Neural cell (in vitro differentiated cells): ENCODE results near the gene M1AP. TPM values are rescaled to one million over a fixed set of nuclear protein-coding genes. Genes with fewer than 3 reads are reported as not detected.
"Not testable (repeated sequence)": the region's sequence is repeated elsewhere in the genome, so short reads cannot be mapped to it uniquely, and the experiment has no call there.

ENCODE experiments used
- H2AFZ ChIP-seq: fragments of 200-600, 300-800 bp; sonication (generic), shearing (Covaris generic); 2 replicates; pipeline ENCODE4 v1.6.0; 2014; ENCODE audit warnings: low read depth, mild to moderate bottlenecking, antibody characterized with exemption, low read length, moderate library complexity
- H3F3A ChIP-seq: fragments of 200-600 bp; shearing (Covaris generic); 2 replicates; pipeline ENCODE4 v1.6.1; 2016; ENCODE audit warnings: mild to moderate bottlenecking, moderate library complexity, mixed read lengths, antibody characterized with exemption, low read length; ENCODE audit not compliant: insufficient read depth, poor library complexity, severe bottlenecking
- H3K27ac ChIP-seq: fragments of 200-600, 300-800 bp; sonication (generic), shearing (Covaris generic); 2 replicates; pipeline ENCODE4 v1.5.1; 2014; ENCODE audit warnings: mild to moderate bottlenecking, low read length, moderate library complexity
- H3K27me3 ChIP-seq: fragments of 300-800, 200-600 bp; sonication (generic), shearing (Covaris generic); 2 replicates; pipeline ENCODE4 v1.6.0; 2014; ENCODE audit warnings: mild to moderate bottlenecking, low read depth, low read length, moderate library complexity; ENCODE audit not compliant: insufficient read depth
- H3K36me3 ChIP-seq: fragments of 300-800, 200-600 bp; sonication (generic), shearing (Covaris generic); 2 replicates; pipeline ENCODE4 v1.5.1; 2014; ENCODE audit warnings: mild to moderate bottlenecking, antibody characterized with exemption, low read length, moderate library complexity; ENCODE audit not compliant: insufficient read depth
- H3K4me2 ChIP-seq: fragments of 300-800, 200-600 bp; sonication (generic), shearing (Covaris generic); 2 replicates; pipeline ENCODE4 v1.6.0; 2014; ENCODE audit warnings: mild to moderate bottlenecking, low read length
- H3K4me3 ChIP-seq: fragments of 300-800, 200-600 bp; sonication (generic), shearing (Covaris generic); 2 replicates; pipeline ENCODE4 v1.5.1; 2014; ENCODE audit warnings: mild to moderate bottlenecking, low read length, moderate library complexity
- H3K79me2 ChIP-seq: fragments of 200-600 bp; shearing (Covaris generic); replicated peaks from 2 replicates; pipeline ENCODE4 v1.6.0; 2014; ENCODE audit warnings: mild to moderate bottlenecking, low read length, moderate library complexity; ENCODE audit not compliant: insufficient read depth
- H3K9ac ChIP-seq: fragments of 300-800, 200-600 bp; sonication (generic), shearing (Covaris generic); 2 replicates; pipeline ENCODE4 v1.6.1; 2016; ENCODE audit warnings: mild to moderate bottlenecking, low read length, mixed read lengths
- H3K9me2 ChIP-seq: fragments of 200-600 bp; shearing (Covaris generic); 2 replicates; pipeline ENCODE4 v1.6.1; 2016; ENCODE audit warnings: mild to moderate bottlenecking, low read length, mixed read lengths; ENCODE audit not compliant: insufficient read depth
- H3K9me3 ChIP-seq: fragments of 200-600, 300-800 bp; sonication (generic), shearing (Covaris generic); 2 replicates; pipeline ENCODE4 v1.6.1; 2016; ENCODE audit warnings: mild to moderate bottlenecking, mixed run types, low read length, moderate library complexity, mixed read lengths
- H4K20me1 ChIP-seq: fragments of 200-600 bp; shearing (Covaris generic); 2 replicates; pipeline ENCODE4 v1.6.1; 2016; ENCODE audit warnings: mild to moderate bottlenecking, mixed run types; ENCODE audit not compliant: insufficient read depth
- CTCF ChIP-seq: fragments of 450-650 bp; IDR thresholded peaks from 2 replicates; pipeline ENCODE4 v1.5.1; 2014; ENCODE audit warnings: antibody characterized with exemption, mild to moderate bottlenecking, moderate library complexity; ENCODE audit not compliant: poor library complexity, severe bottlenecking
- EP300 ChIP-seq: fragments of 450-650 bp; conservative IDR thresholded peaks from 2 replicates; pipeline ENCODE4 v1.6.1; 2014; ENCODE audit warnings: antibody characterized with exemption, mild to moderate bottlenecking, moderate library complexity; ENCODE audit not compliant: poor library complexity, severe bottlenecking
- EZH2 ChIP-seq: fragments of 200-600, 300-800 bp; shearing (Covaris generic), sonication (generic); IDR thresholded peaks from 2 replicates; pipeline ENCODE4 v1.6.1; 2014; ENCODE audit warnings: antibody characterized with exemption, low read length, borderline replicate concordance, mild to moderate bottlenecking; ENCODE audit not compliant: insufficient read depth, poor library complexity, severe bottlenecking
- MXI1 ChIP-seq: fragments of 450-650 bp; conservative IDR thresholded peaks from 2 replicates; pipeline ENCODE4 v1.6.1; 2014; ENCODE audit warnings: antibody characterized with exemption, mild to moderate bottlenecking; ENCODE audit not compliant: poor library complexity, severe bottlenecking
- POLR2AphosphoS5 ChIP-seq: IDR thresholded peaks from 2 replicates; pipeline ENCODE4 v1.6.1; 2012
- RAD21 ChIP-seq: fragments of 450-650 bp; conservative IDR thresholded peaks from 2 replicates; pipeline ENCODE4 v1.6.1; 2014; ENCODE audit warnings: antibody characterized with exemption, mild to moderate bottlenecking, moderate library complexity
- SMC3 ChIP-seq: fragments of 450-650 bp; conservative IDR thresholded peaks from 2 replicates; pipeline ENCODE4 v1.6.1; 2014; ENCODE audit warnings: antibody characterized with exemption, mild to moderate bottlenecking, moderate library complexity; ENCODE audit not compliant: poor library complexity
- TAF1 ChIP-seq: IDR thresholded peaks from 2 replicates; pipeline ENCODE4 v1.6.1; 2012; ENCODE audit warnings: low read depth
- polyA plus RNA-seq: library from polyadenylated mRNA; depleted of rRNA; stranded (reverse); fragments of >200 nt; gene quantifications from 2 replicates; pipeline ENCODE4 v1.2.3, GENCODE V29; 2014
- TF ChIP-seq, protein P1 (sequence below): IDR thresholded peaks from 2 replicates; pipeline ENCODE4 v1.6.1; 2012; ENCODE audit warnings: borderline replicate concordance

M1AP gene
- polyA plus RNA-seq, 1 donor from 2014 or later, result not detected

DNA sequence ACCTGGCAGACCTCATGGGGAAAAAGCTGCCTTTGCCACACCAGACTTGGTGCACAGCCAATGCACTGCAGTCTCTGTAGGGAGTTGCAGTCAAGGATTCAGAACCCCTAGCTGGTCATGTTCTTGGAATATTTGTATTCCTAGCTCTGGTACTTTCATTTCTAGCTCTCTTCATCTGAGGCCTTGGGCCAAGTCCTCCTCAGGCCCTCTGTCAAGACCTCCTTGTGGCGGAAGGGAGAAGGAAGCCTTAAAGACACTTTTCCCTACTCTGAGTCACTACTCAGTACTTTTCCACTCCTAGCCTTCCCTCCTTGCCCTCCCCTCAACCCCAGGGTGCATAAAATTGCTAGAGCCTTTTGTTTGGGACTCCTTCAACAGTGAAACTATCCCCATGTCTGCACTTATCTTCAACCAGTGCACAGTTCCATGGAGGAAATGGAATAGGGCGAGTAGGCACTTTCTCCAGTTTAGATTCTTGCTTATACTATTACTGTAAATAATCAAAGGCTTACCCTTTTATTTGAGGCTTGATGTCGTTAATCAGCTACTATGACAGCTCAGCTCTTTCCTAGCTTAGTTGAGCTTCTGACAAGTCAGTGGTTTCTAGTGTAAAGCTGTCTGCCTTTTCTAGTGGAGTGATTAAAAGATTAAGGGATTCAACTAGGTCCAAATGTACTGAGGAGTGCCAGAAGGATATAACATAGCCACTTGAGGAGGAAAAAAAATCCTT, 15.8 kb downstream of the M1AP start:
- H3K9me2 ChIP-seq, result no peaks in the 10 kb centered on the region
- H3F3A ChIP-seq, result no peaks in the 10 kb centered on the region
- no peak overlapping the region for H3K9ac ChIP-seq
- no peak overlapping the region for H3K4me2 ChIP-seq
- TF ChIP-seq SMC3 (no peak), TAF1 (no peak), MXI1 (no peak), EZH2 (no peak), CTCF (no peak), RAD21 (no peak), POLR2AphosphoS5 (no peak), EP300 (no peak)
- TF ChIP-seq, protein P1, sequence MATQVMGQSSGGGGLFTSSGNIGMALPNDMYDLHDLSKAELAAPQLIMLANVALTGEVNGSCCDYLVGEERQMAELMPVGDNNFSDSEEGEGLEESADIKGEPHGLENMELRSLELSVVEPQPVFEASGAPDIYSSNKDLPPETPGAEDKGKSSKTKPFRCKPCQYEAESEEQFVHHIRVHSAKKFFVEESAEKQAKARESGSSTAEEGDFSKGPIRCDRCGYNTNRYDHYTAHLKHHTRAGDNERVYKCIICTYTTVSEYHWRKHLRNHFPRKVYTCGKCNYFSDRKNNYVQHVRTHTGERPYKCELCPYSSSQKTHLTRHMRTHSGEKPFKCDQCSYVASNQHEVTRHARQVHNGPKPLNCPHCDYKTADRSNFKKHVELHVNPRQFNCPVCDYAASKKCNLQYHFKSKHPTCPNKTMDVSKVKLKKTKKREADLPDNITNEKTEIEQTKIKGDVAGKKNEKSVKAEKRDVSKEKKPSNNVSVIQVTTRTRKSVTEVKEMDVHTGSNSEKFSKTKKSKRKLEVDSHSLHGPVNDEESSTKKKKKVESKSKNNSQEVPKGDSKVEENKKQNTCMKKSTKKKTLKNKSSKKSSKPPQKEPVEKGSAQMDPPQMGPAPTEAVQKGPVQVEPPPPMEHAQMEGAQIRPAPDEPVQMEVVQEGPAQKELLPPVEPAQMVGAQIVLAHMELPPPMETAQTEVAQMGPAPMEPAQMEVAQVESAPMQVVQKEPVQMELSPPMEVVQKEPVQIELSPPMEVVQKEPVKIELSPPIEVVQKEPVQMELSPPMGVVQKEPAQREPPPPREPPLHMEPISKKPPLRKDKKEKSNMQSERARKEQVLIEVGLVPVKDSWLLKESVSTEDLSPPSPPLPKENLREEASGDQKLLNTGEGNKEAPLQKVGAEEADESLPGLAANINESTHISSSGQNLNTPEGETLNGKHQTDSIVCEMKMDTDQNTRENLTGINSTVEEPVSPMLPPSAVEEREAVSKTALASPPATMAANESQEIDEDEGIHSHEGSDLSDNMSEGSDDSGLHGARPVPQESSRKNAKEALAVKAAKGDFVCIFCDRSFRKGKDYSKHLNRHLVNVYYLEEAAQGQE, result no peak
- H3K79me2 ChIP-seq, result no peaks in the 10 kb centered on the region
- no peak overlapping the region for H3K27ac ChIP-seq
- no peaks in the 10 kb centered on the region for H4K20me1 ChIP-seq
- no peak overlapping the region for H2AFZ ChIP-seq
- no peaks in the 10 kb centered on the region for H3K36me3 ChIP-seq
- no peaks in the 10 kb centered on the region for H3K27me3 ChIP-seq
- H3K4me3 ChIP-seq, result no peak overlapping the region
- H3K9me3 ChIP-seq, result no peaks in the 10 kb centered on the region

DNA sequence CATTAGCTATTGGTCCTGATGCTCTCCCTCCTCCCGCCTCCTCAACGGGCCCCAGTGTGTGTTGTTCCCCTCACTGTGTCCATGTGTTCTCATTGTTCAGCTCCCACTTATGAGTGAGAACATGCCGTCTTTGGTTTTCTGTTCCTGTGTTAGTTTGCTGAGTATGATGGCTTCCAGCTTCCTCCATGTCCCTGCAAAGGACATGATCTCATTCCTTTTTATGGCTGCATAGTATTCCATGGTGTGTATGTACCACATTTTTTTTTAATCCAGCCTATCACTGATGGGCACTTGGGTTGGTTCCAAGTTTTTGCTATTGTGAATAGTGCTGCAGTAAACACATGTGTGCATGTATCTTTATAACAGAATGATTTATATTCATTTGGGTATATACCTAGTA, 17.7 kb downstream of the M1AP start:
- not testable (repeated sequence) for H3K4me2 ChIP-seq, H3K79me2 ChIP-seq, H3F3A ChIP-seq, H3K27me3 ChIP-seq, H3K4me3 ChIP-seq, H2AFZ ChIP-seq, H3K36me3 ChIP-seq, H4K20me1 ChIP-seq, H3K9ac ChIP-seq, H3K9me2 ChIP-seq, H3K27ac ChIP-seq, H3K9me3 ChIP-seq
